A673 (cell line): ENCODE data around the gene KIAA0586. TPM values are rescaled to one million over a fixed set of nuclear protein-coding genes. Genes with fewer than 3 reads are reported as not detected.
A peak's percentile ranks its signal among the peaks of the same experiment; 100 is the strongest.

Experiments used
- BruUV-seq: library from RNA; stranded (reverse); fragments of 400-500 nt; replicated peaks from 2 replicates; lab custom pipeline; 2021; lab: Mats Ljungman, UMichigan
- CTCF ChIA-PET: fragments of 300-600 bp; sonication (Branson Sonifier 250); formaldehyde crosslinking; loops from one replicate; lab custom pipeline; 2022; ENCODE audit warnings: antibody characterized with exemption; lab: Charles Lee
- POLR2A ChIA-PET: fragments of 300-600 bp; sonication (Branson Sonifier 250); formaldehyde crosslinking; loops from one replicate; lab custom pipeline; 2022; ENCODE audit warnings: antibody characterized with exemption; ENCODE audit not compliant: low non-redundant PET; lab: Charles Lee
- DNase-seq: peaks from one replicate; pipeline ENCODE4 v3.0.0-alpha.2; 2015; ENCODE audit warnings: low spot score
- H3K27ac ChIP-seq: fragments of 200-600 bp; sonication (generic); 2 replicates; pipeline ENCODE4 v1.5.1; 2016; ENCODE audit warnings: mixed run types, low read depth, mild to moderate bottlenecking, mixed read lengths, antibody characterized with exemption, low read length; ENCODE audit not compliant: poor library complexity, severe bottlenecking
- H3K27me3 ChIP-seq: fragments of 200-600 bp; sonication (generic); replicated peaks from 2 replicates; pipeline ENCODE4 v1.6.1; 2017; ENCODE audit warnings: mixed run types, low read depth, mild to moderate bottlenecking, mixed read lengths, antibody characterized with exemption, low read length; ENCODE audit not compliant: insufficient read depth, poor library complexity
- H3K36me3 ChIP-seq: fragments of 200-600 bp; sonication (generic); 2 replicates; pipeline ENCODE4 v1.6.1; 2016; ENCODE audit warnings: mixed run types, mild to moderate bottlenecking, mixed read lengths, antibody characterized with exemption, low read length; ENCODE audit not compliant: insufficient read depth, poor library complexity, severe bottlenecking
- H3K4me1 ChIP-seq: fragments of 200-600 bp; sonication (generic); 2 replicates; pipeline ENCODE4 v1.6.1; 2017; ENCODE audit warnings: mixed run types, mild to moderate bottlenecking, mixed read lengths, antibody characterized with exemption, low read length; ENCODE audit not compliant: insufficient read depth, poor library complexity, severe bottlenecking
- H3K4me3 ChIP-seq: fragments of 200-600 bp; sonication (generic); 2 replicates; pipeline ENCODE4 v1.5.1; 2016; ENCODE audit warnings: low read depth, mixed run types, mild to moderate bottlenecking, mixed read lengths, low read length; ENCODE audit not compliant: poor library complexity, severe bottlenecking
- H3K9me3 ChIP-seq: fragments of 200-600 bp; sonication (generic); 2 replicates; pipeline ENCODE4 v1.6.1; 2016; ENCODE audit warnings: mixed run types, low read depth, mild to moderate bottlenecking, mixed read lengths, antibody characterized with exemption, low read length; ENCODE audit not compliant: poor library complexity, severe bottlenecking
- CTCF ChIP-seq: fragments of 300-800, 200-600 bp; sonication (generic); conservative IDR thresholded peaks from 2 replicates; pipeline ENCODE4 v1.5.1; 2017; ENCODE audit warnings: low read depth, mild to moderate bottlenecking, antibody characterized with exemption, low read length, moderate library complexity, mixed read lengths
- EZH2 ChIP-seq: fragments of 200-600 bp; sonication (generic); IDR thresholded peaks from 2 replicates; pipeline ENCODE4 v1.6.1; 2017; ENCODE audit warnings: borderline replicate concordance, low read depth, mild to moderate bottlenecking, mixed read lengths, antibody characterized with exemption, low read length; ENCODE audit not compliant: poor library complexity, severe bottlenecking
- intact Hi-C: fragments of 100-400 bp; cut with micrococcal nuclease; formaldehyde crosslinking; loops from one replicate; pipeline ENCODE4 v1.10.0; 2022; ENCODE audit not compliant: unreplicated experiment
- total RNA-seq: library from RNA; stranded (reverse); gene quantifications from 2 replicates; pipeline ENCODE4 v1.2.3, GENCODE V29; 2021

Gene KIAA0586
- total RNA-seq, 1 experiment from 2014 or later: 45.3 TPM

GRCh38 chr14:58568322-58568721 lies 140.8 kb downstream of the KIAA0586 start:
- no peaks in the 10 kb centered on the region for H3K27me3 ChIP-seq
- intact Hi-C loops: no loop called here
- no peak overlapping the region for H3K27ac ChIP-seq
- no peaks in the 10 kb centered on the region for H3K36me3 ChIP-seq
- H3K4me3 ChIP-seq: no peak overlapping the region
- no peaks in the 10 kb centered on the region for H3K4me1 ChIP-seq
- ChIA-PET CTCF (no interaction called here), POLR2A (no interaction called here)
- H3K9me3 ChIP-seq: no peaks in the 10 kb centered on the region
- BruUV-seq: no TSS peak
- no peak for TF ChIP-seq CTCF
- no peak for TF ChIP-seq EZH2
- DNase-seq: no peak

GRCh38 chr14:58571256-58571655 lies 143.7 kb downstream of the KIAA0586 start:
- CTCF ChIA-PET: no interaction called here
- H3K4me3 ChIP-seq: no peak overlapping the region
- POLR2A ChIA-PET: interaction anchor here (0.7 kb wide), 1 partner anchor 59 kb away, joined by 3 read pairs; no protein-coding TSS in a partner anchor
- no peak for TF ChIP-seq EZH2
- TF ChIP-seq CTCF: no peak
- no peaks in the 10 kb centered on the region for H3K9me3 ChIP-seq
- intact Hi-C loops: no loop called here
- no peak for DNase-seq
- H3K4me1 ChIP-seq: no peaks in the 10 kb centered on the region
- H3K36me3 ChIP-seq: no peaks in the 10 kb centered on the region
- H3K27me3 ChIP-seq: no peaks in the 10 kb centered on the region
- H3K27ac ChIP-seq: no peak overlapping the region
- BruUV-seq: no TSS peak

GRCh38 chr14:58571769-58572472 lies 144.4 kb downstream of the KIAA0586 start:
- no peaks in the 10 kb centered on the region for H3K36me3 ChIP-seq
- no TSS peak for BruUV-seq
- H3K9me3 ChIP-seq: no peaks in the 10 kb centered on the region
- TF ChIP-seq EZH2: no peak
- no peak for TF ChIP-seq CTCF
- peak; percentile 33 for DNase-seq
- H3K4me1 ChIP-seq: no peaks in the 10 kb centered on the region
- no peak overlapping the region for H3K27ac ChIP-seq
- intact Hi-C loops: no loop called here
- ChIA-PET POLR2A (no interaction called here), CTCF (no interaction called here)
- no peaks in the 10 kb centered on the region for H3K27me3 ChIP-seq
- no peak overlapping the region for H3K4me3 ChIP-seq
